OCI-LY1 (cell line): ENCODE results near the gene PLPPR3.

Source experiments
- EZH2 ChIP-seq: fragments of 200-600 bp; sonication (generic), shearing (Covaris generic); IDR thresholded peaks from 2 replicates; pipeline ENCODE4 v1.8.0; 2017; ENCODE audit warnings: borderline replicate concordance, mixed run types, mild to moderate bottlenecking, antibody characterized with exemption, low read length, moderate library complexity, mixed read lengths
- TF ChIP-seq, protein P1 (sequence below): fragments of 200-600 bp; sonication (generic), shearing (Covaris generic); IDR thresholded peaks from 2 replicates; pipeline ENCODE4 v1.5.1; 2017; ENCODE audit warnings: mild to moderate bottlenecking, antibody characterized with exemption, low read length, moderate library complexity, mixed read lengths

DNA sequence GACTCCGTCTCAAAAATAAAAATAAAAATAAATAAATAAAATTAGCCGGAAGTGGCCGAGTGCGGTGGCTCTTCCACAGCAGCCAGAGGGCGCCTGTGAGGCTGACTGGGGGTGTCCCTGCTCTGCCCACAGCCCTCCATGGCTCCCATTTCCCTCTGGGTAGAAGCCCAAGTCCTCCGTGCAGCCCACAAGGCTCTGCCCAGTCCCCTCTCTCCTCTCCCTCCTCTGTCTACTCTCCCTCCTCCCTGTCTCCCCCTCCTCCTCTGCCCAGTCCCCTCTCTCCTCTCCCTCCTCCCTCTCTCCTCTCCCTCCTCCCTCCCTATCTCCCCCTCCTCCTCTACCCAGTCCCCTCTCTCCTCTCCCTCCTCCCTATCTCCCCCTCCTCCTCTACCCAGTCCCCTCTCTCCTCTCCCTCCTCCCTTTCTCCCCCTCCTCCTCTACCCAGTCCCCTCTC, 50.4 kb downstream of the PLPPR3 start:
- TF ChIP-seq, protein P1, sequence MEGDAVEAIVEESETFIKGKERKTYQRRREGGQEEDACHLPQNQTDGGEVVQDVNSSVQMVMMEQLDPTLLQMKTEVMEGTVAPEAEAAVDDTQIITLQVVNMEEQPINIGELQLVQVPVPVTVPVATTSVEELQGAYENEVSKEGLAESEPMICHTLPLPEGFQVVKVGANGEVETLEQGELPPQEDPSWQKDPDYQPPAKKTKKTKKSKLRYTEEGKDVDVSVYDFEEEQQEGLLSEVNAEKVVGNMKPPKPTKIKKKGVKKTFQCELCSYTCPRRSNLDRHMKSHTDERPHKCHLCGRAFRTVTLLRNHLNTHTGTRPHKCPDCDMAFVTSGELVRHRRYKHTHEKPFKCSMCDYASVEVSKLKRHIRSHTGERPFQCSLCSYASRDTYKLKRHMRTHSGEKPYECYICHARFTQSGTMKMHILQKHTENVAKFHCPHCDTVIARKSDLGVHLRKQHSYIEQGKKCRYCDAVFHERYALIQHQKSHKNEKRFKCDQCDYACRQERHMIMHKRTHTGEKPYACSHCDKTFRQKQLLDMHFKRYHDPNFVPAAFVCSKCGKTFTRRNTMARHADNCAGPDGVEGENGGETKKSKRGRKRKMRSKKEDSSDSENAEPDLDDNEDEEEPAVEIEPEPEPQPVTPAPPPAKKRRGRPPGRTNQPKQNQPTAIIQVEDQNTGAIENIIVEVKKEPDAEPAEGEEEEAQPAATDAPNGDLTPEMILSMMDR = peak; percentile 28
- TF ChIP-seq EZH2 = no peak
